ENCODE data around the gene TMEM184C. TPM values are rescaled to one million over a fixed set of nuclear protein-coding genes. Genes with fewer than 3 reads are reported as not detected.

Gene TMEM184C
- total and polyA plus RNA-seq, 7 donors: 12.3 to 40.4 (median 18.9) TPM

DNA sequence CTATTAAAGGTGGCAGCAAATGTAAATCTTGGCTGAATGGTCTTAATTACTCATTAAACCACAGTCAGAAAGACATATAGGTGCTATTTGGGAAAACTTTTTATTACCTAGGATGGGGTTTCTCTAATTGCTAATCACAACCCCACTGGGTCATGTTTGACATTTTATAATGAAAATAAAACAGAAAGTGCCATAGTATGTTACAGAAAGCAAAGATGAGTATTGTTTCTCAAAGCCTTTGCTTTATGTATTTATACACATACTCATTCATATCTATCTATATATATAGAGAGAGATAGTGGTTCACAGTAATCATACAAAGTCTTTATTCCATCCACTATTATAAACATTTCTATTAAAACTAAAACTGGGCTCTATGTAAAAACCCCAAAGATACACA, 18.2 kb downstream of the TMEM184C start:
- Histone ChIP-seq H3K36me3 (ENCODE audit: insufficient read depth in 1 of 2, low read depth in 1 of 2) (peaks cover 10 to 91% of the 10 kb centered on the region in 2 donors), H3K27ac (no peak overlapping the region), H3K4me1 (peaks cover 5% of the 10 kb centered on the region), H3K27me3 (ENCODE audit: insufficient read depth in 3 of 3, low read length in 2 of 3) (no peaks in the 10 kb centered on the region), H3K9me3 (no peaks in the 10 kb centered on the region), H3K4me3 (no peak overlapping the region)
- TF ChIP-seq, protein P1, sequence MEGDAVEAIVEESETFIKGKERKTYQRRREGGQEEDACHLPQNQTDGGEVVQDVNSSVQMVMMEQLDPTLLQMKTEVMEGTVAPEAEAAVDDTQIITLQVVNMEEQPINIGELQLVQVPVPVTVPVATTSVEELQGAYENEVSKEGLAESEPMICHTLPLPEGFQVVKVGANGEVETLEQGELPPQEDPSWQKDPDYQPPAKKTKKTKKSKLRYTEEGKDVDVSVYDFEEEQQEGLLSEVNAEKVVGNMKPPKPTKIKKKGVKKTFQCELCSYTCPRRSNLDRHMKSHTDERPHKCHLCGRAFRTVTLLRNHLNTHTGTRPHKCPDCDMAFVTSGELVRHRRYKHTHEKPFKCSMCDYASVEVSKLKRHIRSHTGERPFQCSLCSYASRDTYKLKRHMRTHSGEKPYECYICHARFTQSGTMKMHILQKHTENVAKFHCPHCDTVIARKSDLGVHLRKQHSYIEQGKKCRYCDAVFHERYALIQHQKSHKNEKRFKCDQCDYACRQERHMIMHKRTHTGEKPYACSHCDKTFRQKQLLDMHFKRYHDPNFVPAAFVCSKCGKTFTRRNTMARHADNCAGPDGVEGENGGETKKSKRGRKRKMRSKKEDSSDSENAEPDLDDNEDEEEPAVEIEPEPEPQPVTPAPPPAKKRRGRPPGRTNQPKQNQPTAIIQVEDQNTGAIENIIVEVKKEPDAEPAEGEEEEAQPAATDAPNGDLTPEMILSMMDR (IDR thresholded peaks at IDR 0.05): no peak
- no peak for ATAC-seq
- no peak for DNase-seq
- intact Hi-C loops (cut with DNase I): no loop called here

DNA sequence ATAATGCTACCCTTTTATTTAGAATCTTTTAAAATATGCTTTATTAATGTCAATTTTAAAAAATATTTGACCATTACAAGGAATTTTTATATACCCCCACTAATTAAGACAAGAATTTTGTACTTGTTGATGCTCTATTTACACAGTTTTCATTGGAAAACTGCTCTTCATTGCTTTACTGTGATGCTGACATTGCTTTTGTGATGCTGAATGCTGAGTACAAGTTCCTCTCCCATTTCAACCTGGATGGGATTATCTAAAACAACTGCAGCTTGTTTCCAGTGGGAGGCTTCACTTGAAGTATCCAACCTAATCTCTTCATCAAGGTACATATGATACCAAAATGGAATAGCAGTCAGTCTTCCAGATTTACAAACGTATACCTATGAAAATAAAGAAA, 21.2 kb downstream of the TMEM184C start:
- 67 to 80% (median 72%) methylated on average over 1 of the region's 1 CpG for WGBS, 3 donors
- Histone ChIP-seq H3K4me3 (no peak overlapping the region), H3K9me3 (no peaks in the 10 kb centered on the region), H3K36me3 (ENCODE audit: insufficient read depth in 1 of 2, low read depth in 1 of 2) (peaks cover 2 to 81% of the 10 kb centered on the region in 2 donors), H3K27me3 (ENCODE audit: insufficient read depth in 3 of 3, low read length in 2 of 3) (no peaks in the 10 kb centered on the region), H3K27ac (no peak overlapping the region), H3K4me1 (no peaks in the 10 kb centered on the region)
- TF ChIP-seq, protein P1 (IDR thresholded peaks at IDR 0.05): no peak
- ATAC-seq (no peak), DNase-seq (no peak)
- intact Hi-C loops (cut with DNase I): no loop called here

DNA sequence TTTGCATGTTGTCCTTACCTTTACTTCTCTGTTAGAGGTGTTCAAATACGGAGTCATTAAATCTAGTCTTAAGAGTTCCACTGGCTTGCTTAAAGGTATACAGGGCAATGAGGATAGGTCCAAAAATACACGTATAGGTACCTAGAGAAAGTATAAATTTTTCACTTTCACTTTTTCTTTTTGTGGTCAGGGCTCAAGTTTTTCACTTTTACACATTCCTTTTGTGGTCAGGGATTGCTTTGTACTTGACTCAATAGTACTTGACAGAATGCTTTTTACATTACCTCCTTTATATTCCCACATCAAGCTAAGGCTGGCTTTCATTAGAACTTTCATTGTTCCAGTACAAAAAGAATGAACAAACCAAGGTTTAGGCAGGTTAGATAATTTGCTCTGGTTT, 21.7 kb downstream of the TMEM184C start:
- no peak for DNase-seq
- no peaks in the 10 kb centered on the region for H3K4me1 ChIP-seq
- H3K27me3 ChIP-seq (ENCODE audit: insufficient read depth in 3 of 3, low read length in 2 of 3): no peaks in the 10 kb centered on the region
- no peak overlapping the region for H3K4me3 ChIP-seq
- WGBS, 3 donors: 82 to 86% (median 84%) methylated on average over 2 of the region's 2 CpGs
- intact Hi-C loops (cut with DNase I): no loop called here
- H3K9me3 ChIP-seq: no peaks in the 10 kb centered on the region
- TF ChIP-seq, protein P1 (IDR thresholded peaks at IDR 0.05): no peak
- H3K36me3 ChIP-seq (ENCODE audit: insufficient read depth in 1 of 2, low read depth in 1 of 2): peaks cover 2 to 75% of the 10 kb centered on the region in 2 donors
- no peak for ATAC-seq
- no peak overlapping the region for H3K27ac ChIP-seq

DNA sequence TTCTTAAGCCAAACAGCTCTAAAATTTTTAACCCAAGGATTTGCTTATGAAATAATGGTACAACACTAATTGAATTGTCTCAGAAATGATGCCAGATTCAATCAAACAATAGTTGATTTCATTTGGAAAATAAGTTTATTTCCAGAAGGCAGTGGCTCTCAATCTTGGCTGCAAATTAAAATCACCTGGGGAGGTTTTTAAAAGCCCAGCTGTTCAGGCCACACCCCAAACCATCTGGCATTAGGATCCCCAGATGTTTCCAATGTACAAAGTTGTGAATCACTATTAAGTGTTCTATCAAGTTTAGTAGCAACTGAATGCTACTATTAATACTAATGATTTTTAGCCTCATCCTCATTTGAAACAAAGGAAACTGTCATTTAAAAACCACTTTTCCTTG, 22.2 kb downstream of the TMEM184C start:
- H3K9me3 ChIP-seq: no peaks in the 10 kb centered on the region
- intact Hi-C loops (cut with DNase I): no loop called here
- H3K27me3 ChIP-seq (ENCODE audit: insufficient read depth in 3 of 3, low read length in 2 of 3): no peaks in the 10 kb centered on the region
- DNase-seq (no peak), ATAC-seq (no peak)
- H3K36me3 ChIP-seq (ENCODE audit: insufficient read depth in 1 of 2, low read depth in 1 of 2): peaks cover 0 to 71% of the 10 kb centered on the region in 2 donors
- no peak overlapping the region for H3K27ac ChIP-seq
- no peak overlapping the region for H3K4me3 ChIP-seq
- no peaks in the 10 kb centered on the region for H3K4me1 ChIP-seq
- TF ChIP-seq, protein P1 (IDR thresholded peaks at IDR 0.05): no peak

DNA sequence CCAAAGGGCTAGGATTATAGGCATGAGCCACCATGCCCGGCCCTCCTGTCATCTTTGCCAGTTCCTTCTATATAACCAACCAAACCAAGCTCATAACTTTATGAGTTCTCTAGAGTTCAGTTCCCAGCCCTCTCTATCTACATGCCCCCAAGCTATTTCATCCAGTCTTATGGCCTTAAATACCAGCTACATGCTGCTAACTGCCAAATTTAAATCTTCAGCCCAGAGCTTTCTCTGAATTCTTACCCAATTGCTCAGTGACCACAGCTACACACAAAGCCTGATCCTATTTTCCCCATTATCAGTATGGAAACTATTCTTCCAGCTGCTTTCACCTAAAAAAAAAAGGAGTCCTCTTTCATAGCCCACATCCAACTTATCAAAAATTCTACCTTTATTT, 23.1 kb downstream of the TMEM184C start:
- DNase-seq (no peak), ATAC-seq (no peak)
- 93 to 100% (median 96%) methylated on average over 1 of the region's 1 CpG for WGBS, 3 donors
- no peak overlapping the region for H3K4me3 ChIP-seq
- H3K9me3 ChIP-seq: no peaks in the 10 kb centered on the region
- H3K4me1 ChIP-seq: no peaks in the 10 kb centered on the region
- H3K36me3 ChIP-seq (ENCODE audit: insufficient read depth in 1 of 2, low read depth in 1 of 2): peaks cover 0 to 61% of the 10 kb centered on the region in 2 donors
- TF ChIP-seq, protein P1 (IDR thresholded peaks at IDR 0.05): no peak
- no peaks in the 10 kb centered on the region for H3K27me3 ChIP-seq (ENCODE audit: insufficient read depth in 3 of 3, low read length in 2 of 3)
- no peak overlapping the region for H3K27ac ChIP-seq
- intact Hi-C loops (cut with DNase I): no loop called here

All from psoas muscle (tissue), 8 donors.